Tibial nerve (tissue), 4 donors: ENCODE results near the gene KISS1. TPM values are rescaled to one million over a fixed set of nuclear protein-coding genes. Genes with fewer than 3 reads are reported as not detected.

Experiments
- DNase-seq, 2 donors: peaks; one replicate each; pipeline ENCODE4 v3.0.0-alpha.2; 2019; ENCODE audit warnings: low spot score in 2 of 2
- H3K27ac ChIP-seq, 4 donors: fragments of 200-600 bp; sonication (generic) in 3 of 4; one replicate each; pipeline ENCODE4 v1.5.1; 2017 to 2019; ENCODE audit warnings: mild to moderate bottlenecking in 1 of 4
- H3K27me3 ChIP-seq, 2 donors: fragments of 200-600 bp; sonication (generic) in 1 of 2; one replicate each; pipeline versions ENCODE4 v1.5.1 to v1.6.0; 2017 to 2019
- H3K36me3 ChIP-seq, 3 donors: fragments of 200-600 bp; sonication (generic); one replicate each; pipeline ENCODE4 v1.5.1; 2018 to 2019
- H3K4me1 ChIP-seq, 4 donors: fragments of 200-600 bp; sonication (generic) in 3 of 4; one replicate each; pipeline ENCODE4 v1.5.1; 2017 to 2019
- H3K4me3 ChIP-seq, 4 donors: fragments of 200-600 bp; sonication (generic) in 3 of 4; one replicate each; pipeline ENCODE4 v1.5.1; 2017 to 2019; ENCODE audit warnings: mild to moderate bottlenecking in 1 of 4, moderate library complexity in 1 of 4
- H3K9me3 ChIP-seq, 4 donors: fragments of 200-600 bp; sonication (generic) in 3 of 4; one replicate each; pipeline ENCODE4 v1.5.1; 2017 to 2019
- CTCF ChIP-seq, 5 experiments: fragments of 200-600 bp in 3 of 5; fragments of 450-650 bp in 2 of 5; sonication (generic) in 3 of 5; IDR thresholded peaks; one replicate each; pipeline ENCODE4 v1.5.1; 2016 to 2019; ENCODE audit warnings: antibody characterized with exemption in 5 of 5, mild to moderate bottlenecking in 3 of 5, moderate library complexity in 2 of 5
- EP300 ChIP-seq, 2 donors: sonication (generic); formaldehyde crosslinking; IDR thresholded peaks; one replicate each; pipeline ENCODE4 v1.6.1; 2017; ENCODE audit warnings: antibody characterized with exemption in 2 of 2, mild to moderate bottlenecking in 1 of 2
- POLR2A ChIP-seq, 2 donors: fragments of 450-650 bp; IDR thresholded peaks; one replicate each; pipeline ENCODE4 v1.6.1; 2017; ENCODE audit warnings: antibody characterized with exemption in 2 of 2, mild to moderate bottlenecking in 2 of 2, moderate library complexity in 2 of 2
- WGBS, 2 donors: methylation state at CpG; one replicate each; pipeline ENCODE4 v1.1.5; 2018; 5-methylcytosine and 5-hydroxymethylcytosine counted together
- total RNA-seq, 4 donors: library from RNA; depleted of rRNA; stranded (reverse); fragments of >200 nt; gene quantifications; one replicate each; pipeline ENCODE4 v1.1.0, GENCODE V29; 2016

KISS1 gene
- total RNA-seq, 4 donors from 2014 or later, result not detected

DNA sequence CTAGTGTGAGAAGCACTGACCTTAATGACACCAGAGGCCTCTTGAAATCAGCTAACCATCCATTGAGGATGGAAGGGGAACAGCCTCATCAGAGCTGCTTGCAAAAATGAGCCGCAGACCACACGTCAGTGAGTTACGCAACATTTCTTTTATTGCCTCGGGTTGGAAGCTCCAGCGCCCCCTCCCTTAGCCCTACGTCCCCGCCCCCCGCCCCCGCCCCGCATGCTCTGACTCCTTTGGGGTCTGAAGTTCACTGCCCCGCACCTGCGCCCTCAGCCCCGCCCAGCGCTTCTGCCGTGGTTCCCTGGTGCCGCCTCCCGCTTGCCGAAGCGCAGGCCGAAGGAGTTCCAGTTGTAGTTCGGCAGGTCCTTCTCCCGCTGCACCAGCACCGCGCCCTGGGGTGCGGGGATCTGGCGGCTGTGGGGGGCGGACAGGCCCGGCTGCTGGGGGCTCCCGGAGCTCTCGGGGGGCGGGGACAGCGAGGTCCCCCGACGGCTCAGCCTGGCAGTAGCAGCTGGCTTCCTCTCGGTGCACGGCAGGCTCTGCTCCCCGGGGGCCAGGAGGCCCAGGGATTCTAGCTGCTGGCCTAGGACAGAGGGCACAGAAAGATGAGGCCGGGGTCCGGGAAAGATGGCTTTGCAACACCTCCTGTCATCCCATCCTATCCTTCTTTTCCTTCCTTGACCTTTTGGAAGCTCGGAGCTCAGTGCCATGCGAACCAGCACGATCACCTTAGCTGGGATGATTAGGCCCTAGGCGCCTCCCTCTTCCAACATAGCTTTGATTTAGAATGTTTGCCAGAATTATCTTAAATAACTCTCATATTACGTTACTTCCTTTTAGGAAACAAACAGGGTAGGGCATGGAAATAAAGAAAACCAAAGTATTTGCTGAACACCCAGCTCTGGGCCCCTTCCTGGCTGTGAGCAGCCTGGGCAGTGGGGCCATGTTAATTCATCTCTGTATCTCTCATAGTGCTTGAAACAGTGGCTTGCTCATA is 5.8 kb downstream of the KISS1 start:
- peak overlapping the region; percentile 14 to 30 (median 23) for H3K4me3 ChIP-seq
- H3K9me3 ChIP-seq, result no peaks in the 10 kb centered on the region
- H3K27ac ChIP-seq, result no peak overlapping the region
- H3K4me1 ChIP-seq, result peaks cover 0 to 12% (median 0%) of the 10 kb centered on the region in 4 donors
- H3K36me3 ChIP-seq, result no peaks in the 10 kb centered on the region
- no peak for DNase-seq
- 21 to 22% methylated on average over 30 to 31 of the region's 44 CpGs for WGBS, 2 donors
- H3K27me3 ChIP-seq, result peaks cover 0 to 54% of the 10 kb centered on the region in 2 donors
- TF ChIP-seq POLR2A (IDR thresholded peaks at IDR 0.05) (no peak), EP300 (IDR thresholded peaks at IDR 0.05) (no peak), CTCF (IDR thresholded peaks at IDR 0.05) (no peak)

- H3K27me3 ChIP-seq, result peaks cover 0 to 56% of the 10 kb centered on the region in 2 donors
Measured at GRCh38 chr1:204188959-204189639, 7.2 kb downstream of the KISS1 start.

DNA sequence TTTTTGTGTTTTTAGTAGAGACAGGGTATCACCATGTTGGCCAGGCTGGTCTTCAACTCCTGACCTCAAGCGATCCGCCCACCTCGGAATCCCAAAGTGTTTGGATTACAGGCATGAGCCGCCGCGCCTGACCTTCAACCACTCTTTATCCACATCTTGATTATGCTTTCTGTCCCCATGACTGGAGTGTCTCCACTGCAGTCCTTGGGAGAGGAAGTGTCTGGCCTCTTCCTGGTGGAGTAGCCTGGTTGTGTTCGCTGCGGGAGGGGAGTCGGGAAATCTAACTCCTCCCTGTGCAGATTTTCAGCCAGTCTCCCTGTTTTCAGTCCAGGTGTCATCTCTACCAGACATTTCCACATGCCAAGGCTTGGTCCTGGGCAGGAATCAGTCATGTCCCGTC is 9.7 kb downstream of the KISS1 start:
- Histone ChIP-seq H3K4me1 (peaks cover 0 to 12% (median 0%) of the 10 kb centered on the region in 4 donors), H3K4me3 (no peak overlapping the region), H3K27me3 (peaks cover 0 to 56% of the 10 kb centered on the region in 2 donors), H3K36me3 (no peaks in the 10 kb centered on the region), H3K27ac (no peak overlapping the region), H3K9me3 (no peaks in the 10 kb centered on the region)
- TF ChIP-seq POLR2A (IDR thresholded peaks at IDR 0.05) (no peak), EP300 (IDR thresholded peaks at IDR 0.05) (no peak), CTCF (IDR thresholded peaks at IDR 0.05) (no peak)
- DNase-seq, result no peak
- 76 to 82% methylated on average over 10 of the region's 10 CpGs for WGBS, 2 donors

More at GRCh38 chr1:204188959-204189639, 7.2 kb downstream of the KISS1 start:
- Histone ChIP-seq H3K27ac (no peak overlapping the region), H3K9me3 (no peaks in the 10 kb centered on the region), H3K4me3 (no peak overlapping the region), H3K36me3 (no peaks in the 10 kb centered on the region), H3K4me1 (peaks cover 0 to 12% (median 0%) of the 10 kb centered on the region in 4 donors)
- TF ChIP-seq CTCF (IDR thresholded peaks at IDR 0.05), result no peak
- TF ChIP-seq POLR2A (IDR thresholded peaks at IDR 0.05), result no peak
- no peak for TF ChIP-seq EP300 (IDR thresholded peaks at IDR 0.05)
- 80 to 81% methylated on average over 11 of the region's 11 CpGs for whole genome bisulfite sequencing, 2 donors
- DNase-seq, result no peak

GRCh38 chr1:204181116-204181515 is 15.2 kb downstream of the KISS1 start:
- Histone ChIP-seq H3K4me3 (no peak overlapping the region), H3K4me1 (no peaks in the 10 kb centered on the region), H3K27me3 (peaks cover 0 to 30% of the 10 kb centered on the region in 2 donors), H3K27ac (no peak overlapping the region), H3K9me3 (no peaks in the 10 kb centered on the region), H3K36me3 (no peaks in the 10 kb centered on the region)
- no peak for TF ChIP-seq POLR2A (IDR thresholded peaks at IDR 0.05)
- TF ChIP-seq CTCF (IDR thresholded peaks at IDR 0.05), result no peak
- TF ChIP-seq EP300 (IDR thresholded peaks at IDR 0.05), result no peak
- 48 to 69% methylated on average over 1 of the region's 1 CpG for WGBS, 2 donors
- DNase-seq, result no peak
